ENCODE data around the gene SNX25.

DNA sequence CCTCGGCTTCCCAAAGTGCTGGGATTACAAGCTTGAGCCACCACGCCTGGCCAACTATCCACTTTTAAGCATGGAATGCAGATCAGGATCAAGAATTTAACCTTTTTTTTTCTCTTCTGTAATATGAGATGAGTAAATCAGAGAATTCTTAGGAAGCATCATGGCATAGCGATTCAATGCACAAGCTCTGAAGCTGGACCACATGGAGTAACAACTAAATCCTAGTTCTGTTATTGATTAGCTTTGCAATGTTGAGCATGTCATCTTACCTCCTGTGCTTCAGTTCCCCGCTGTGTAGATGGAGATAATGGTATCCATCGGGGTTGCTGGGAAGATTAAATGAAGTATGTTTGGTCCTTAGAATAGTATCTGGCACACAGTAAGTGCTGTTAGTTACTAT is 1.9 kb upstream of the SNX25 start:
- TF ChIP-seq, protein P1, sequence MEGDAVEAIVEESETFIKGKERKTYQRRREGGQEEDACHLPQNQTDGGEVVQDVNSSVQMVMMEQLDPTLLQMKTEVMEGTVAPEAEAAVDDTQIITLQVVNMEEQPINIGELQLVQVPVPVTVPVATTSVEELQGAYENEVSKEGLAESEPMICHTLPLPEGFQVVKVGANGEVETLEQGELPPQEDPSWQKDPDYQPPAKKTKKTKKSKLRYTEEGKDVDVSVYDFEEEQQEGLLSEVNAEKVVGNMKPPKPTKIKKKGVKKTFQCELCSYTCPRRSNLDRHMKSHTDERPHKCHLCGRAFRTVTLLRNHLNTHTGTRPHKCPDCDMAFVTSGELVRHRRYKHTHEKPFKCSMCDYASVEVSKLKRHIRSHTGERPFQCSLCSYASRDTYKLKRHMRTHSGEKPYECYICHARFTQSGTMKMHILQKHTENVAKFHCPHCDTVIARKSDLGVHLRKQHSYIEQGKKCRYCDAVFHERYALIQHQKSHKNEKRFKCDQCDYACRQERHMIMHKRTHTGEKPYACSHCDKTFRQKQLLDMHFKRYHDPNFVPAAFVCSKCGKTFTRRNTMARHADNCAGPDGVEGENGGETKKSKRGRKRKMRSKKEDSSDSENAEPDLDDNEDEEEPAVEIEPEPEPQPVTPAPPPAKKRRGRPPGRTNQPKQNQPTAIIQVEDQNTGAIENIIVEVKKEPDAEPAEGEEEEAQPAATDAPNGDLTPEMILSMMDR (IDR thresholded peaks at IDR 0.05; ENCODE audit: low read depth, low read length, missing input control), result no peak
- TF ChIP-seq, protein P2, sequence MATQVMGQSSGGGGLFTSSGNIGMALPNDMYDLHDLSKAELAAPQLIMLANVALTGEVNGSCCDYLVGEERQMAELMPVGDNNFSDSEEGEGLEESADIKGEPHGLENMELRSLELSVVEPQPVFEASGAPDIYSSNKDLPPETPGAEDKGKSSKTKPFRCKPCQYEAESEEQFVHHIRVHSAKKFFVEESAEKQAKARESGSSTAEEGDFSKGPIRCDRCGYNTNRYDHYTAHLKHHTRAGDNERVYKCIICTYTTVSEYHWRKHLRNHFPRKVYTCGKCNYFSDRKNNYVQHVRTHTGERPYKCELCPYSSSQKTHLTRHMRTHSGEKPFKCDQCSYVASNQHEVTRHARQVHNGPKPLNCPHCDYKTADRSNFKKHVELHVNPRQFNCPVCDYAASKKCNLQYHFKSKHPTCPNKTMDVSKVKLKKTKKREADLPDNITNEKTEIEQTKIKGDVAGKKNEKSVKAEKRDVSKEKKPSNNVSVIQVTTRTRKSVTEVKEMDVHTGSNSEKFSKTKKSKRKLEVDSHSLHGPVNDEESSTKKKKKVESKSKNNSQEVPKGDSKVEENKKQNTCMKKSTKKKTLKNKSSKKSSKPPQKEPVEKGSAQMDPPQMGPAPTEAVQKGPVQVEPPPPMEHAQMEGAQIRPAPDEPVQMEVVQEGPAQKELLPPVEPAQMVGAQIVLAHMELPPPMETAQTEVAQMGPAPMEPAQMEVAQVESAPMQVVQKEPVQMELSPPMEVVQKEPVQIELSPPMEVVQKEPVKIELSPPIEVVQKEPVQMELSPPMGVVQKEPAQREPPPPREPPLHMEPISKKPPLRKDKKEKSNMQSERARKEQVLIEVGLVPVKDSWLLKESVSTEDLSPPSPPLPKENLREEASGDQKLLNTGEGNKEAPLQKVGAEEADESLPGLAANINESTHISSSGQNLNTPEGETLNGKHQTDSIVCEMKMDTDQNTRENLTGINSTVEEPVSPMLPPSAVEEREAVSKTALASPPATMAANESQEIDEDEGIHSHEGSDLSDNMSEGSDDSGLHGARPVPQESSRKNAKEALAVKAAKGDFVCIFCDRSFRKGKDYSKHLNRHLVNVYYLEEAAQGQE (IDR thresholded peaks at IDR 0.05), result no peak
- TF ChIP-seq, protein P3, sequence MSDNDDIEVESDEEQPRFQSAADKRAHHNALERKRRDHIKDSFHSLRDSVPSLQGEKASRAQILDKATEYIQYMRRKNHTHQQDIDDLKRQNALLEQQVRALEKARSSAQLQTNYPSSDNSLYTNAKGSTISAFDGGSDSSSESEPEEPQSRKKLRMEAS (IDR thresholded peaks at IDR 0.05), result no peak
- no peak for TF ChIP-seq EGR1 (IDR thresholded peaks at IDR 0.05; ENCODE audit: low read depth in 2 of 2)
- no peak for TF ChIP-seq GABPA (IDR thresholded peaks at IDR 0.05 in 1 of 2, conservative IDR thresholded peaks at IDR 0.05 in 1 of 2)
- TF ChIP-seq YY1 (IDR thresholded peaks at IDR 0.05), result no peak

All from liver (tissue), 3 donors.